Measurements from ENCODE around the gene ISLR.

The ISLR gene

GRCh38 chr15:74197176-74197965, 23.9 kb downstream of the ISLR start:
- DNase-seq, result no peak

DNA sequence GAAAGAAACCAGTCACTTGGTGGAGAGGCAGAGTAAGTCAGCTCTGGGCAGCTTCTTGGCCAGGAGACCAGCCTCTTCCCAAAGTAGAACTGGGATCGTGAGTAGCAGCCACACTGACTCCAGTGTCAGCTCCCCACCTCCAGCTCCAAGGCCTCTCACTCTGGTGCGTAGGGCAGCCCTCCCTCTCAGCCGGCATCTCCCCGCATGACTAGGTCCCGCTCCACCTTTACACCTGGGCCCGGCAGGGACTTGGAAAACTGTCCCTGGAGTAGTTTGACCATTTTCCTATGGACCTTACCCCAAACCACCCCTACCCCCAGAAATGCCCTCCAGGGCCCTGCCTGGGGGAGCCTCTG, 25.8 kb downstream of the ISLR start:
- no peak for DNase-seq

DNA sequence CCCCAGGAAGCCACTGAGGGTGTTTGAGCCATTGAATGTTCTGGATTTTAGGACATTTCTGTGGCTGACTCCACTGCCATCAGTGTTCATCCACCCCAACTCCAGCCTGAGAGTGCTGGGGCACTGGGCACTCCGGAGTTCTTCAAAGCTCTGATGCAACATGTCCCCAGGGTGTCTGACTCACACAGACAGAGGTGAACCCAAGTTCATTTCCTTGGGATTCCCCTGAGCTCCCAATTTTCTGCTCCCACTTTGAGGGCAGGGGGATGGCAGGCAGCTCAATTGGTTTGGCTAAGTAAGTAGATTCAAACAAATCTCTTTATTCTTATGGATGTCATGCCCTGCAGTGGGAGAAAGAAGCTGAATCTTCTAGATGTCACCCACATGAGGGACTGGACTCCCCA, 26.9 kb downstream of the ISLR start:
- no peak for DNase-seq

GRCh38 chr15:74200871-74201419, 27.4 kb downstream of the ISLR start:
- DNase-seq, result no peak

GRCh38 chr15:74201710-74202420, 28.4 kb downstream of the ISLR start:
- no peak for DNase-seq

DNA sequence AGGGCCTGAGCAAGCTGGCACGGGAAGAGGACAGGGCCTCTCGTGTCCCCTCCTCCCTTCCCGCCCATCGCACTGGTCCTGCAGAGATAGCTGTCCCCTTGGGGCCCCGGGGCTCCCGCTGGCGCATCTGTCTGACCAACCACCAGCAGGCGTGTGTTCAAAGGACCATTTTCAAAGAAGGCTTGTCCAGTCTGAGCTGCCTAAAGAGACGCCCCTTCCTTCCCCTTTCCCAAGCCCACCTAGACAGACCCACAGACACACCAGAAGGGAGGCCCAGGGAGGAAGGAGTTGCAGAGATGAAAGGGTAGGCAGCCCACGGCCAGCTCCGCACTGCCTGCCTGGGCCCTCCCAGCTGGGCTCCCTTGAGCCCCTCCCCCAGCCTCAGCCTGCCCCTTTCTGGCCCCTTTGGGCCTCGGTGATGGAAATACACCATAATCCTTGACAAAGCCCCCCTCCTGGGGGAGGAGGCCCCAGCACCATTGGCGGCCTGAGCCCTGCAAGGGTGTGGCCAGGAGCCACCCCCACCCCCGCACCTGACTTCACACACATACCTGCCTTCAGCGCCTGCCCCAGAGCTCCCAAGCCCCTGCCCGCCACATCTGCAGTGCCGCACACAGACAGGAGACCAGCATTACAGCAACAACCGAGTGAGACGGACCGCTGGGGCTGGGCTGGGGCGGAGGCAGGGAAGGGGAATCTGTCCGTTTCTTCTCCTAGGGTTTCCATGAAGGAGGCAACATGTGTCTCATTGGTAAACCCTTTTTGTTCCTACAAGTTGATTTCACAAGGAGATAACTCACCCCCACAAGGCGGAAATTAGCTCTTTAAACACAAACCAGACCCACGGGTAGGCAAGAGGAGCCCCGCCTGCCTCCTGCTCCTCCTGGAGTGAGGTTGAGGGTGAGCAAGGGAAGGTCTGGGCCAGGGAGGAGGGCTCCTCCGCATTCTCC, 29.2 kb downstream of the ISLR start, which contains the start of gene STRA6:
Gene STRA6 (minus strand): TSS at position 336 of the 950 bp plus-strand sequence. CDS start 520 bp downstream, outside the sequence.
- DNase-seq, result no peak

DNA sequence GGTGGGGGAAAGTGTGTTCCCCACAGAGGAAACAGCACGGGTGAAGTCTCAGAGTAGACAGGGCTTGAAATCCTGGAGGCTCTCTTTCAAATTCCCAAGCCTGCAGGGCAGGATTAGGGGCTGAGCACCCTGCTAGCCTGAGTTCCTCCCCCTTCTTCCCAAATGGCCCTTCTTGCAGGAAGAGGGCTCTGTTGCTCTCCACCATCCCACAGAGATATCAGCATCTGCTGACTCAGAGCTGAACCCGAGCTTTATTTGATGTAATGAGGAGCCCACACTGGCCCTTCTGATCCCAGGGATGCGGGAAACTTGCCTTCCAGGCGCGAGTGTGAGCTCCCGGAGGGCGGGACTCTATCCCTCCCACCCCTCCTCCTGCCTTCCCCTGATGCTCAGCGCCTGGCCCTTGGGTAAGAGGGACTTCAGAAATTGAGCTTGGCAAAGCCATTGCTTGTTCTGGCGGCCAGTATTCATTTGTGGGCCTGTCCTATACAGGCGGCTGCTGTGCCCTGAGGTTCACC, 30.5 kb downstream of the ISLR start:
- DNase-seq, result no peak

DNA sequence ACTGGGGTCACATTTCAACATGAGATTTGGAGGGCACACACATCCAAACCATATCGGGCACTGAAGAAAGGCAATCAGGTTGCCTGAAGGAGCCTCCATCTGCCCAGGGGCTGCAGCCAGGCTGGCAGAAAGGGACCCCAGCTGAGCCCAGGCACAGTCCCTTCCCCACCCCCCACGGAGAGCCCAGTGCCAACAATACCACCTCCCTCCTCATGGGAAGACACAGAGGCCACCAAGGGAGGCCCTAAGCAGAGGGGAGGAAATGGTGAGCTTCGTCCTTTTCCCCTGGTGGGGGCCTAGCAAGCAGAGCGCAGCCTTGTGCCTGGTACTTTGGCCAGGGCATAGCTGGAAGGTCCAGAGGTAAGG, 32.1 kb downstream of the ISLR start:
- no peak for DNase-seq

- DNase-seq, result no peak
Measured at GRCh38 chr15:74206801-74207281, 33.3 kb downstream of the ISLR start.

DNA sequence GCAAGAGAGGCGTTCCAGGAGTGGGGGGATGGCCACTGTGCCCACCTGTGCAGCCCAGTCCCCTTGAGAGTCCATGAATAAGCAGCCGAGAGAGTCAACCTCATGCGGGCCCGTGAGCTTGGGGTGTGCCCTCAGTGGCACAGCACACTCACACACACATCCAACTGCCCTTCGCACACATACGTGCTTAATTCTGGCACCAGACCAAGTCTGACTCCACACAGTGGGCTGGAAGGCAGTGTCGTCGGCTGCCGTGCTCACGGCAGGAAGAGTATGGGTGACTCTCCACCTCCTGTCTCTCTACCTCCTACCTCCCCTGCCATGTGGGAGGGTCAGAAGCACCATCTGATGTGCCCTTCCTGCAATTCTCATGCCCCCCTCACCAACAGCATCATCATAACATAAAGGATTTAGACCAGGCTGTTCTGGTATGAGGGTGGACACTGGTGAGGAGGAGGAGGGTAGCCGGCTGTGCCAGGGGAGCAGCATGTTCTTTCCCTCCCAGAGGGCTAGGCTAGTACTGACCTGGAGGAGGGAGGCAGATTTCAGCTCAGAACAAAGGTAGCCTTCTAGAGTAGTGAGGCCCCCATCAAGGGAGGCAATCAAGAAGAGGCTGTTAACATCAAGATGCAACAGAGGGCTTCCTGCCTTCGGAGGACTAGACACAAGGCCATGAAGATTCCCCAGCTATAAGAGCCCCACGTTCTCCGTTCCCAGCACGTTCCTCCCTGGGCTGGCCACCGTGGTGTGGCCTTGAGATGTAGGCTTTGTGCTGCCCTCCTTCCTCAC, 34.3 kb downstream of the ISLR start:
- no peak for DNase-seq

GRCh38 chr15:74208496-74208895, 35.0 kb downstream of the ISLR start:
- DNase-seq, result no peak

DNA sequence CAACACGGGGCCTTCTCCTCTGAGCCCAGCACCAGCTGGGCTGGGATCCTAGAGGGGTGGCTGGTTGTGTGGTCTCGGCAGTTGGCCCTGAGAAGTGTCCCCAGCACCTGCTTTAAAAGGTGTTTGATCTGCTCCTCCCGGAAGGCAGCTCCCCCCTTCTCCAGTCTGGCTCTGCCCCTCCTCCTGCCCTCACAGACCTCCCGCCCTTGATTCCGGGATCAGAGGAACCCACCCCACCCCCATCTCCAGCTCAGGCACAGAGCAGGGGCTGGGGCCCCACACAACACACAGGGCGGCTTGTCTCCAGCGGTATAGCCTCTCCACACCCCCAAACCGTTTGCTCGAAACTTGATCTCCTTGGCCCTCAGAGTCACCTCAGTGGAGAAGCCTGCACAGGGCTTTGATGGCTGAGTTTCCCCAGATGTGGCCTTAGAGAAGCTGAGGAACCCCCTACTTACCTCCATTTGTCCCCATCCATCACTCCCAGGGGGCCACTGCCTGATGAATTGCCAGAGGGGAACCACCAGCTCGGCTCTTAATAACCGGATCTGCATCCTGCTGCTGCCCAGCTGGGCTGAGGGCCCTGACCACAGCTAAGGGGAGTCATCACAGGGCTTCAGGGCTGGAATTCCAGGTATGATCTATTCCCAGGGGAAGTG, 35.5 kb downstream of the ISLR start:
- DNase-seq, result peak in 1 of 2 experiments; percentile 11

DNA sequence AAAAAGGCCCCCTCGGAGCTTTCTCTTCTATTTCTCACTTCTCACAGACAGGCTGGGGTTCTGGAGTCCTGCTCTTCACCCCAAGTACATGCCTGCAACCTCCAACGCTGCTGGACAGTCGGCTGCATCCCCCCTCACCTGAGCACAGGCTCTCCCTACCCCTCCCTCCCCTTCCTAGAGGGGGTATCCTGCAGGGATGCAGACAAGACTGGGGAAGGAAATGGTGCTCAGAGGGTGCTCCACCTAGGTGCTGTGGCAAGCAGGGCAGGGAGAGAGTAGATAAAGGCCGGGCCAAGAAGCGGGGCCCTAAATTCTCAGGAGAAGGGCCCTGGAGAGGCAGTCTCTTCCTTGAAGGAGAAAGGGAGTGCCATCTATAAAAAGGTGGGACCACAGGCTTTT, 36.0 kb downstream of the ISLR start:
- DNase-seq, result no peak

- DNase-seq, result no peak
Measured at GRCh38 chr15:74209997-74210671, 36.6 kb downstream of the ISLR start.

DNA sequence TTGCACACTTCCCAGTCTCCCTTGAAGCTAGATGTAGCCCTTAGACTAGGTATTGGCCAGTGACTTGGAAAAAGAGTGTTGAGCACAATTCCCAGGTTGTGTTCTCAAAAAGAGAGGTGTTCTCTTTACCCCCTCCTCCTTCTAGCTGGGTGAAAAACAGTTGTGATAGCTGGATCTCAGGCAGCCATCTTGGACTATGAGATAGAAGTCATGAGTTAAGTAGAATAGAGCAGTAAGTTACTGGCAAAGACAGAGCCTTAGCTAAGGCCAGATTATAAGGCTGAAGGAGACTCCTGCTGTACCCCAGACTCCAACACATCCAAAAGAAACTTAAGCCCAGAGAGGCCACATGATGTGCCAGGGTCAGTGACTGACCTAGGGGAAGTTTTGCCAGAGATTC, 37.2 kb downstream of the ISLR start:
- DNase-seq, result no peak

DNA sequence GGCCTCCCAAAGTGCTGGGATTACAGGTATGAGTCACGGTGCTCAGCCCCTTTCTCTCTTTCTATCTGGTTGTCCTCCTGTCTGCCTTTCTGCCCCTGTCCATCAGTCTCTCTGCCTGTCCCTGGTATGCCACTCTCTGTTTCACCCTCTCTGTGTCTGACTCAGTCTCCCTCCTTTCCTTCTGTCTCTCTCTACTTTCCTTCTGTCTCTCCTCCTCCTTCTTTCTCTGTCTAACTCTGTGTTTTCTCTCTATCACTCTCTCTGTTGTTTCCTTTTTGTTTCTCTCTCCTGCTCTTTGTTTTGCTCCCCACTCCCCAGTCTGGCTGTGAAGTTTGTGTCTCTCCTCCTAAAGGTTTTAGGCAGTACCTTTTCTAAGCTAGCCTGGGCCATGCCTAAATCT, 38.1 kb downstream of the ISLR start:
- DNase-seq, result no peak

DNA sequence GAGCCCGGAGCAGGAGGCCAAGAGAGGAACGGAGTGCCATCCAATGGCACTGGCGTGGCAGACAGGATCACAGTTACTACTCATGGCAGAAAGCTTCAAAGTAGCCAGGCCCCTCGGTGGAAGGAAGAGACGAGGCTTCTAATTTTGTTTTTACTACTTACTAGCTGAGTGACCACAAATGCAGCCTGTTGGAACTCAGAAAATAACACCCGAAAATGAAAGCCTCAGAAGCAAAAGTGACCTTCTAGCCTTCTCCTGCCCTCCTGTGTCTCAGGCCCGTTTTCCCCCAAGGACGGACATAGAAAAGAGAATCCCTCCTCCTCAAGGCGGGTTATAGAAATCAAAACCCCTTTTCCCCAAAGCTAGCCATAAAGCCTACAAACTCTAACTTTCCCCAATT, 39.0 kb downstream of the ISLR start:
- DNase-seq, result no peak

DNA sequence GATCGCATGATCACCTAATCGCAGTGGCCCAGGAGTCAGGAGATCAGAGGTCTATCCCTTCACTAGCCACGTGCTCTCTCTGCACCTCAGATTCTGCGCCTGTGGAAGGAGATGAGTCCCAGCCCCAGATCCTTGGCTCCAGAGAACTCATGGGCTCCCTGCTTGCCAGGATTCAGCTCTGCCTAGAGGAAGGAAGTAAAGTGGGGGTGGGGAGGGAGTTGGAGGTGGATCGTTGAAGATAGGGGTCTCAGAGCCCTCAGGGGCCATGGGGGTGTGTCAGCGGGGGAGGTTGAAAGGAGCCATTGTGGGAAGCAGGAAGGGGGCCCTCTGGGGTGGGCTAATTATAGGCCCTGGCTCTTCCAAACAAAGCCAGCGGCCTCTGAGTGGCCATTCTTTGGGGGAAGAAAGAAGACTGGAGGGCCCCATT, 40.4 kb downstream of the ISLR start:
- DNase-seq, result no peak

DNA sequence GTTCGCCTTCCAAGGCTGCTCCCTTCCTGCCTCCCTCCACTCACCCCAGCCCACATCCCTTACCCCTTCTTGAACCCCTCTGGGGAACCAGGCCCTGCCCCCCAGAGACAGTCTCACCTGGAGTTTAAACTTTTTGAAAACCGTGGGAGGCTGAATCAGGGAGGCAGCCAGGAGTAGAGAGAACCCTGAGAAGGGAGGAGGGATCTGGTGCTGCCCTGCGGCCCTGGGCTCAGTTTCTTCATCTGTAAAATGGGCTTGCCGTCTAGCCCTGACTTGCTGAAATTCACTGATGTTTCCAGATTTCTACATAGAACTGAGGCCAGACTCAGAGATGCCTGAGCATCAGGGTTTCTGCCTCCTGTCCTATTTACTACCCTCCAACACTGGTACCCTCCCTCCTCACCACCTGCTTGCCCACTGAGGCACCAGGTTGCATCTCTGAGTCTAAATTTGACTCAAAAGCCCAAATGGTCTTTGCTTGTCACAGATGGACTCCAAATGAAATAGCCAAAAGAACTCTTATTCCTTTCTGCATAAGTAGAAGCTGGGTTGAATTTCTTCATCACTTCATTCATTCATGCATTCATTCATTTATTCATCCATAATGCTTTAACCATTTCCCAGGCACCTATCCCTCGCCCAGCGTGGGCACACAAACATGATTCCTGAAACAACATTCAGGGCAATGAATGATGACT, 41.0 kb downstream of the ISLR start:
- DNase-seq, result no peak

DNA sequence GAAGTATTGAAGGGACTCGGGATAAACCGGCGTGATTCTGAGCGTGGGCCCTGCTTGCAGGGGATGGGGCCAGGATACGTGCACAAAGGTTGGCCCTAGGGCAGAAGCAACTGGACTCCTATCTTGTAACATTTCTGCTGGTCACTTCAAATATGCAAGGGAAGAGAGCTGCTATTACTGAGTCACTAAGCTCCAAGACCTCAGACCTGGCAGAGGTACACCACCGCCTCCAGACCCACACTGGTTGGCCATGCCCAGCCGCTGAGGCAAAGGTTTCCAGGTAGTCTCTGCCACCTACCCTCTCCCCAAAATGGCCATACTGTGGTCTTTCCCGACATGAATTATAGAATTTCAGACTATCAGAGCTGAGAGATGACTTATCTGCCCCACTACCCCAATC, 42.4 kb downstream of the ISLR start:
- DNase-seq, result no peak

Data from Kasumi-1 (cell line).